CD4-positive, alpha-beta memory T cell (primary cell): ENCODE results near the gene GSTA2. TPM values are rescaled to one million over a fixed set of nuclear protein-coding genes. Genes with fewer than 3 reads are reported as not detected.
"Not testable (repeated sequence)": the region's sequence is repeated elsewhere in the genome, so short reads cannot be mapped to it uniquely, and the experiment has no call there.

Experiments used
- CTCF ChIA-PET: fragments of 350-600 bp; sonication (Branson Sonifier 250); formaldehyde crosslinking; loops from one replicate; lab custom pipeline; 2021; ENCODE audit warnings: inconsistent platforms; ENCODE audit not compliant: partially characterized antibody; lab: Charles Lee
- POLR2A ChIA-PET: fragments of 350-600 bp; sonication (Branson Sonifier 250); formaldehyde crosslinking; loops from one replicate; lab custom pipeline; 2021; ENCODE audit not compliant: partially characterized antibody; lab: Charles Lee
- DNase-seq, 5 donors: peaks; one replicate each; pipeline versions ENCODE4 v3.0.0 to v3.0.0-alpha.2; 2020 to 2022; ENCODE audit warnings: mixed read lengths in 1 of 5
- H3K27ac ChIP-seq: one replicate; pipeline ENCODE4 v1.7.0; 2013; ENCODE audit warnings: low read depth, low read length
- H3K27me3 ChIP-seq: 2 replicates; pipeline ENCODE4 v1.7.0; 2013; ENCODE audit warnings: mild to moderate bottlenecking, low read length, moderate library complexity; ENCODE audit not compliant: insufficient read depth
- H3K36me3 ChIP-seq: 2 replicates; pipeline ENCODE4 v1.7.0; 2013; ENCODE audit warnings: mild to moderate bottlenecking, low read length, moderate library complexity; ENCODE audit not compliant: insufficient read depth
- H3K4me1 ChIP-seq: 2 replicates; pipeline ENCODE4 v1.7.0; 2013; ENCODE audit warnings: mild to moderate bottlenecking, low read length, moderate library complexity; ENCODE audit not compliant: insufficient read depth
- H3K4me3 ChIP-seq, 2 donors: one replicate each; pipeline ENCODE4 v1.7.0; 2013; ENCODE audit warnings: low read length in 2 of 2, mild to moderate bottlenecking in 1 of 2
- H3K9me3 ChIP-seq, 2 donors: one replicate each; pipeline ENCODE4 v1.7.0; 2013; ENCODE audit warnings: low read length in 2 of 2, control low read depth in 1 of 2; ENCODE audit not compliant: control insufficient read depth in 1 of 2
- H3K27ac Mint-ChIP-seq, 7 donors: one replicate each; pipeline ENCODE4 v1.8.0; 2020 to 2021; ENCODE audit warnings: mixed read lengths in 7 of 7, mild to moderate bottlenecking in 6 of 7, inconsistent platforms in 3 of 7, moderate library complexity in 3 of 7
- H3K27me3 Mint-ChIP-seq, 2 donors: one replicate each; pipeline ENCODE4 v1.8.0; 2020 to 2021; ENCODE audit warnings: mixed read lengths in 2 of 2
- H3K36me3 Mint-ChIP-seq, 2 donors: one replicate each; pipeline ENCODE4 v1.8.0; 2020 to 2021; ENCODE audit warnings: mixed read lengths in 2 of 2, inconsistent platforms in 1 of 2, mild to moderate bottlenecking in 1 of 2
- H3K4me1 Mint-ChIP-seq, 4 donors: one replicate each; pipeline ENCODE4 v1.8.0; 2020 to 2021; ENCODE audit warnings: mixed read lengths in 4 of 4, mild to moderate bottlenecking in 1 of 4
- H3K4me3 Mint-ChIP-seq, 8 donors: one replicate each; pipeline ENCODE4 v1.8.0; 2020 to 2021; ENCODE audit warnings: mixed read lengths in 8 of 8, mild to moderate bottlenecking in 7 of 8, moderate library complexity in 6 of 8, inconsistent platforms in 3 of 8
- H3K9me3 Mint-ChIP-seq, 8 donors: one replicate each; pipeline ENCODE4 v1.8.0; 2020 to 2021; ENCODE audit warnings: mixed read lengths in 8 of 8, mild to moderate bottlenecking in 5 of 8, inconsistent platforms in 3 of 8, moderate library complexity in 1 of 8
- intact Hi-C: fragments of 100-400 bp; cut with micrococcal nuclease; formaldehyde crosslinking; loops from one replicate; pipeline ENCODE4 v1.15.1; 2023
- polyA plus RNA-seq, 2 donors: library from polyadenylated mRNA; unstranded; fragments of 300-500 nt; fragmentation: Illumina TruSeq; gene quantifications; one replicate each; pipeline ENCODE4 v1.2.3, GENCODE V29; 2021
- total RNA-seq, 2 experiments: library from RNA; stranded (reverse); gene quantifications; one replicate each; pipeline ENCODE4 v1.2.3, GENCODE V29; 2021

Gene GSTA2
- total and polyA plus RNA-seq, 4 experiments from 2014 or later, result not detected

- DNase-seq, H3K4me3 ChIP-seq, POLR2A ChIA-PET, CTCF ChIA-PET, H3K9me3 ChIP-seq, H3K27me3 ChIP-seq, H3K27ac ChIP-seq, H3K4me3 Mint-ChIP-seq, H3K27ac Mint-ChIP-seq, H3K36me3 Mint-ChIP-seq, H3K4me1 Mint-ChIP-seq, H3K4me1 ChIP-seq, H3K36me3 ChIP-seq, intact Hi-C loops: not testable (repeated sequence)
- H3K27me3 Mint-ChIP-seq, result peaks cover 10 to 18% of the 10 kb centered on the region in 2 donors
- peaks cover 0 to 14% (median 3%) of the 10 kb centered on the region in 8 donors for H3K9me3 Mint-ChIP-seq
Observed at GRCh38 chr6:52794366-52794765, 31.1 kb upstream of the GSTA2 start.

- CTCF ChIA-PET, result no interaction called here
- intact Hi-C loops, result no loop called here
Observed at GRCh38 chr6:52790861-52791260, 27.6 kb upstream of the GSTA2 start.

GRCh38 chr6:52789658-52790057, 26.4 kb upstream of the GSTA2 start:
- H3K4me1 Mint-ChIP-seq, result not testable (repeated sequence)

More at GRCh38 chr6:52790861-52791260, 27.6 kb upstream of the GSTA2 start:
- POLR2A ChIA-PET, result no interaction called here
- Histone ChIP-seq H3K4me1 (no peaks in the 10 kb centered on the region), H3K36me3 (no peaks in the 10 kb centered on the region), H3K27ac (no peak overlapping the region), H3K4me3 (no peak overlapping the region), H3K27me3 (no peaks in the 10 kb centered on the region), H3K9me3 (no peaks in the 10 kb centered on the region)
- Mint-ChIP-seq H3K9me3 (peaks cover 0 to 14% (median 4%) of the 10 kb centered on the region in 8 donors), H3K4me3 (no peak overlapping the region), H3K36me3 (no peaks in the 10 kb centered on the region), H3K4me1 (no peaks in the 10 kb centered on the region), H3K27me3 (peaks cover 2 to 12% of the 10 kb centered on the region in 2 donors), H3K27ac (no peak overlapping the region)
- no peak for DNase-seq

GRCh38 chr6:52788478-52788877, 25.2 kb upstream of the GSTA2 start:
- peaks cover 2 to 7% of the 10 kb centered on the region in 2 donors for H3K27me3 Mint-ChIP-seq
- no peak overlapping the region for H3K4me3 ChIP-seq
- ChIA-PET POLR2A (no interaction called here), CTCF (no interaction called here)
- H3K36me3 Mint-ChIP-seq, result no peaks in the 10 kb centered on the region
- no peaks in the 10 kb centered on the region for H3K4me1 Mint-ChIP-seq
- peaks cover 0 to 12% (median 4%) of the 10 kb centered on the region in 8 donors for H3K9me3 Mint-ChIP-seq
- no peak for DNase-seq
- H3K27ac ChIP-seq, result no peak overlapping the region
- H3K4me3 Mint-ChIP-seq, result no peak overlapping the region
- no peaks in the 10 kb centered on the region for H3K36me3 ChIP-seq
- H3K27me3 ChIP-seq, result no peaks in the 10 kb centered on the region
- intact Hi-C loops, result no loop called here
- no peaks in the 10 kb centered on the region for H3K9me3 ChIP-seq
- H3K4me1 ChIP-seq, result no peaks in the 10 kb centered on the region
- no peak overlapping the region for H3K27ac Mint-ChIP-seq

More at GRCh38 chr6:52789658-52790057, 26.4 kb upstream of the GSTA2 start:
- POLR2A ChIA-PET, CTCF ChIA-PET, H3K9me3 ChIP-seq, H3K36me3 ChIP-seq, H3K27ac ChIP-seq, H3K4me3 ChIP-seq, H3K27ac Mint-ChIP-seq, H3K4me1 ChIP-seq, DNase-seq, H3K27me3 Mint-ChIP-seq, intact Hi-C loops, H3K36me3 Mint-ChIP-seq, H3K27me3 ChIP-seq, H3K4me3 Mint-ChIP-seq: not testable (repeated sequence)
- peaks cover 0 to 14% (median 4%) of the 10 kb centered on the region in 8 donors for H3K9me3 Mint-ChIP-seq

- no peak for DNase-seq
- no peak overlapping the region for H3K4me3 Mint-ChIP-seq
- intact Hi-C loops, result no loop called here
- Histone ChIP-seq H3K36me3 (no peaks in the 10 kb centered on the region), H3K4me1 (no peaks in the 10 kb centered on the region), H3K9me3 (no peaks in the 10 kb centered on the region), H3K27ac (no peak overlapping the region), H3K27me3 (no peaks in the 10 kb centered on the region), H3K4me3 (no peak overlapping the region)
- no peak overlapping the region for H3K27ac Mint-ChIP-seq
- H3K36me3 Mint-ChIP-seq, result no peaks in the 10 kb centered on the region
- ChIA-PET CTCF (no interaction called here), POLR2A (no interaction called here)
- H3K27me3 Mint-ChIP-seq, result peaks cover 2 to 7% of the 10 kb centered on the region in 2 donors
- H3K9me3 Mint-ChIP-seq, result peaks cover 0 to 7% (median 4%) of the 10 kb centered on the region in 8 donors
- H3K4me1 Mint-ChIP-seq, result no peaks in the 10 kb centered on the region
Observed at GRCh38 chr6:52787917-52788316, 24.6 kb upstream of the GSTA2 start.

- no peaks in the 10 kb centered on the region for H3K4me1 ChIP-seq
- DNase-seq, result no peak
- Mint-ChIP-seq H3K27ac (no peak overlapping the region), H3K36me3 (no peaks in the 10 kb centered on the region), H3K4me1 (no peaks in the 10 kb centered on the region), H3K9me3 (peaks cover 0 to 2% (median 0%) of the 10 kb centered on the region in 8 donors), H3K4me3 (no peak overlapping the region), H3K27me3 (peaks cover 5 to 7% of the 10 kb centered on the region in 2 donors)
- no peaks in the 10 kb centered on the region for H3K27me3 ChIP-seq
- no peak overlapping the region for H3K27ac ChIP-seq
- CTCF ChIA-PET, result no interaction called here
- no peak overlapping the region for H3K4me3 ChIP-seq
- H3K9me3 ChIP-seq, result no peaks in the 10 kb centered on the region
- H3K36me3 ChIP-seq, result no peaks in the 10 kb centered on the region
- intact Hi-C loops, result no loop called here
- POLR2A ChIA-PET, result no interaction called here
Observed at GRCh38 chr6:52786249-52786956, 23.1 kb upstream of the GSTA2 start.

- H3K4me1 ChIP-seq, H3K27me3 ChIP-seq, H3K4me3 Mint-ChIP-seq, DNase-seq, H3K36me3 ChIP-seq, CTCF ChIA-PET, H3K36me3 Mint-ChIP-seq, intact Hi-C loops, H3K27ac Mint-ChIP-seq, H3K27ac ChIP-seq, H3K4me3 ChIP-seq, H3K4me1 Mint-ChIP-seq, H3K9me3 Mint-ChIP-seq, H3K9me3 ChIP-seq, POLR2A ChIA-PET: not testable (repeated sequence)
- H3K27me3 Mint-ChIP-seq, result peaks cover 14 to 20% of the 10 kb centered on the region in 2 donors
Observed at GRCh38 chr6:52782696-52783274, 19.5 kb upstream of the GSTA2 start.
